GM12878 (cell line): ENCODE measurements around the gene TEX36. TPM values are rescaled to one million over a fixed set of nuclear protein-coding genes. Genes with fewer than 3 reads are reported as not detected.

ENCODE experiments used
- ATAC-seq: fragments of 200-7000 bp; cut with Tn5 transposase; 3 replicates; pipeline ENCODE4 v1.9.1; 2020; ENCODE audit warnings: mild to moderate bottlenecking, moderate library complexity
- BruUV-seq: library from RNA; stranded (reverse); fragments of 400-500 nt; replicated peaks from 2 replicates; lab custom pipeline; 2021; lab: Mats Ljungman, UMichigan
- CTCF ChIA-PET: fragments of 300-600 bp; sonication (Branson Sonifier 250); formaldehyde crosslinking; extraction: SDS; loops from one replicate; lab custom pipeline; 2021; ENCODE audit warnings: inconsistent platforms; lab: Yijun Ruan, JAX
- POLR2A ChIA-PET: fragments of 350-600 bp; formaldehyde crosslinking; extraction: SDS; loops from one replicate; lab custom pipeline; 2021; ENCODE audit warnings: inconsistent platforms; lab: Charles Lee
- RAD21 ChIA-PET: fragments of 300-600 bp; sonication (Branson Sonifier 250); formaldehyde crosslinking; loops from one replicate; lab custom pipeline; 2023; ENCODE audit warnings: antibody characterized with exemption; ENCODE audit not compliant: unreplicated experiment; lab: Charles Lee
- SMC1A ChIA-PET: fragments of 300-600 bp; sonication (Branson Sonifier 250); formaldehyde crosslinking; loops from one replicate; lab custom pipeline; 2023; ENCODE audit not compliant: unreplicated experiment, uncharacterized antibody; lab: Charles Lee
- DNase-seq: peaks from one replicate; pipeline ENCODE4 v3.0.0-alpha.2; 2011; ENCODE audit warnings: low read depth, low spot score
- FAIRE-seq: peaks from 3 replicates; lab custom pipeline; 2011; peaks lifted over from hg19 to GRCh38; lab: Jason Lieb, UNC
- H2AFZ ChIP-seq: 2 replicates; pipeline ENCODE4 v1.6.0; 2011; ENCODE audit warnings: low read depth, low read length, control low read depth; ENCODE audit not compliant: control insufficient read depth
- H3K27ac ChIP-seq: 2 replicates; pipeline ENCODE4 v1.5.1; 2011; ENCODE audit warnings: control low read depth; ENCODE audit not compliant: control insufficient read depth, insufficient read depth
- H3K27me3 ChIP-seq, 2 experiments: replicated peaks in 1 of 2; 2 replicates each; pipeline versions ENCODE4 v1.6.0 to v1.6.1; 2011; ENCODE audit warnings: low read length in 1 of 2; ENCODE audit not compliant: control insufficient read depth in 2 of 2, insufficient read depth in 2 of 2
- H3K36me3 ChIP-seq, 2 experiments: 2 replicates each; pipeline ENCODE4 v1.5.1; 2011; ENCODE audit warnings: low read length in 1 of 2; ENCODE audit not compliant: control insufficient read depth in 2 of 2, insufficient read depth in 2 of 2
- H3K4me1 ChIP-seq: 2 replicates; pipeline ENCODE4 v1.6.1; 2011; ENCODE audit warnings: mild to moderate bottlenecking, low read length, moderate library complexity, mixed read lengths; ENCODE audit not compliant: control insufficient read depth, insufficient read depth
- H3K4me2 ChIP-seq: 2 replicates; pipeline ENCODE4 v1.6.0; 2011; ENCODE audit warnings: control low read depth; ENCODE audit not compliant: control insufficient read depth, insufficient read depth
- H3K4me3 ChIP-seq: fragments of 200-600 bp; sonication (generic); 2 replicates; pipeline ENCODE4 v1.5.1; 2016
- H3K79me2 ChIP-seq: 2 replicates; pipeline ENCODE4 v1.6.0; 2011; ENCODE audit warnings: low read length; ENCODE audit not compliant: control insufficient read depth, insufficient read depth
- H3K9ac ChIP-seq: 2 replicates; pipeline ENCODE4 v1.8.0; 2011; ENCODE audit warnings: low read length, control low read depth, mixed read lengths; ENCODE audit not compliant: control insufficient read depth, insufficient read depth
- H3K9me3 ChIP-seq: replicated peaks from 3 replicates; pipeline ENCODE4 v1.5.1; 2011; ENCODE audit warnings: mild to moderate bottlenecking, low read length; ENCODE audit not compliant: control insufficient read depth, insufficient read depth
- H4K20me1 ChIP-seq: 2 replicates; pipeline ENCODE4 v1.6.0; 2011; ENCODE audit not compliant: control insufficient read depth, insufficient read depth
- CEBPZ ChIP-seq: fragments of 150-350 bp; IDR thresholded peaks from 2 replicates; pipeline ENCODE4 v1.6.1; 2016; ENCODE audit warnings: low read depth, low read length
- CHD1 ChIP-seq: IDR thresholded peaks from 2 replicates; pipeline ENCODE4 v1.6.1; 2012; ENCODE audit warnings: low read depth, low read length, improper control_type of control experiment
- CREB1 ChIP-seq: IDR thresholded peaks from 2 replicates; pipeline ENCODE4 v1.6.1; 2012; ENCODE audit warnings: low read depth, mild to moderate bottlenecking, inconsistent platforms
- E2F4 ChIP-seq: IDR thresholded peaks from 2 replicates; pipeline ENCODE4 v1.6.1; 2012; ENCODE audit warnings: low read depth, low read length, improper control_type of control experiment
- HDGF ChIP-seq: fragments of 450-650 bp; IDR thresholded peaks from 2 replicates; pipeline ENCODE4 v1.6.1; 2016; ENCODE audit warnings: antibody characterized with exemption
- IRF5 ChIP-seq: fragments of 450-650 bp; IDR thresholded peaks from 2 replicates; pipeline ENCODE4 v1.6.1; 2017; ENCODE audit warnings: borderline replicate concordance
- MXI1 ChIP-seq: fragments of 150-350 bp; IDR thresholded peaks from 2 replicates; pipeline ENCODE4 v1.6.1; 2011; ENCODE audit warnings: low read depth, mild to moderate bottlenecking, inconsistent platforms, low read length, improper control_type of control experiment
- NBN ChIP-seq: fragments of 450-650 bp; IDR thresholded peaks from 2 replicates; pipeline ENCODE4 v1.6.1; 2016
- NRF1 ChIP-seq: conservative IDR thresholded peaks from 2 replicates; pipeline ENCODE4 v1.6.1; 2011; ENCODE audit warnings: mild to moderate bottlenecking, low read depth, low read length, improper control_type of control experiment
- RFX5 ChIP-seq: IDR thresholded peaks from 2 replicates; pipeline ENCODE4 v1.6.1; 2011; ENCODE audit warnings: low read depth, low read length, improper control_type of control experiment
- RUNX3 ChIP-seq: IDR thresholded peaks from 2 replicates; pipeline ENCODE4 v1.6.1; 2012; ENCODE audit warnings: low read length, inconsistent platforms
- SMAD1 ChIP-seq: fragments of 450-650 bp; IDR thresholded peaks from 2 replicates; pipeline ENCODE4 v1.6.1; 2018; ENCODE audit warnings: mild to moderate bottlenecking, low read depth; ENCODE audit not compliant: partially characterized antibody
- ZNF24 ChIP-seq: fragments of 450-650 bp; IDR thresholded peaks from 2 replicates; pipeline ENCODE4 v1.6.1; 2017; ENCODE audit warnings: antibody characterized with exemption, mild to moderate bottlenecking
- WGBS: methylation state at CpG from one replicate; pipeline ENCODE4 v1.1.6; 2016; ENCODE audit warnings: low lambda C conversion rate; ENCODE audit not compliant: insufficient replicate concordance, insufficient coverage; ENCODE audit errors: missing lambda C conversion rate; 5-methylcytosine and 5-hydroxymethylcytosine counted together
- in situ Hi-C: fragments of 300-500 bp; cut with MboI; formaldehyde crosslinking; loops from 9 replicates; pipeline ENCODE4 v1.14.3; 2018; ENCODE audit warnings: mixed read lengths
- intact Hi-C: fragments of 100-400 bp; cut with micrococcal nuclease; formaldehyde crosslinking; loops from one replicate; pipeline ENCODE4 v1.14.2; 2022; ENCODE audit not compliant: unreplicated experiment
- polyA plus RNA-seq, 11 experiments: library from polyadenylated mRNA; depleted of rRNA in 4 of 11; unstranded in 6 of 11; stranded (reverse) in 5 of 11; fragments of >200 nt; fragmentation: Nextera tagmentation in 4 of 11; fragmentation: Illumina TruSeq in 1 of 11; extraction: Ambion mirVana in 4 of 11; extraction: Trizol in 1 of 11; gene quantifications; 1 replicate in 1 of 11; 2 replicates in 10 of 11; pipeline versions ENCODE4 v1.2.1 to v1.2.3, GENCODE V29; 2011 to 2016; ENCODE audit warnings: inconsistent platforms in 2 of 11, missing spikeins in 2 of 11, low read depth in 1 of 11
- total RNA-seq, 4 experiments: library from RNA; depleted of rRNA in 3 of 4; stranded (reverse); fragments of >200 nt in 3 of 4; fragmentation: Illumina TruSeq in 1 of 4; extraction: Trizol in 1 of 4; gene quantifications; 2 replicates each; pipeline versions ENCODE4 v1.2.1 to v1.2.3, GENCODE V29; 2013 to 2021

The TEX36 gene
- total and polyA plus RNA-seq, 10 of the 15 experiments (the other 5 are each of a cell fraction or from before 2014, with no cell fraction given): not detected

- no peak for TF ChIP-seq CEBPZ
- TF ChIP-seq CHD1: no peak
- no peak for TF ChIP-seq IRF5
- TF ChIP-seq E2F4: no peak
- TF ChIP-seq, all 136 proteins: peak for 0
Measured at GRCh38 chr10:125611756-125612155, 71.2 kb downstream of the TEX36 start (continued).

GRCh38 chr10:125611216-125611615, 71.7 kb downstream of the TEX36 start:
- no peaks in the 10 kb centered on the region for H4K20me1 ChIP-seq
- WGBS: 0% methylated on average over 2 of the region's 2 CpGs
- TF ChIP-seq RUNX3: no peak
- TF ChIP-seq RFX5: no peak
- TF ChIP-seq CREB1: no peak
- no peak for TF ChIP-seq HDGF
- TF ChIP-seq MXI1: no peak
- no peak for TF ChIP-seq NBN
- TF ChIP-seq ZNF24: no peak
- no peak for TF ChIP-seq CEBPZ
- TF ChIP-seq NRF1: no peak
- no peak for TF ChIP-seq SMAD1

More at GRCh38 chr10:125611216-125611615, 71.7 kb downstream of the TEX36 start:
- H3K27me3 ChIP-seq: no peaks in the 10 kb centered on the region
- RAD21 ChIA-PET: no interaction called here
- intact Hi-C loops: no loop called here
- no peaks in the 10 kb centered on the region for H3K36me3 ChIP-seq
- SMC1A ChIA-PET: no interaction called here
- DNase-seq (no peak), FAIRE-seq (no peak), ATAC-seq (no peak)
- CTCF ChIA-PET: no interaction called here
- H3K4me1 ChIP-seq: no peaks in the 10 kb centered on the region
- H3K79me2 ChIP-seq: no peaks in the 10 kb centered on the region
- no peak overlapping the region for H3K4me2 ChIP-seq
- POLR2A ChIA-PET: no interaction called here
- in situ Hi-C loops: no loop called here
- no peak overlapping the region for H3K27ac ChIP-seq
- no peak overlapping the region for H2AFZ ChIP-seq
- no TSS peak for BruUV-seq
- H3K9me3 ChIP-seq: no peaks in the 10 kb centered on the region
- H3K9ac ChIP-seq: no peak overlapping the region
- no peak overlapping the region for H3K4me3 ChIP-seq
